HL-60 (cell line): Measurements from ENCODE around the gene MMP20.

Experiments
- DNase-seq, 2 experiments: peaks; one replicate each; pipeline ENCODE4 v3.0.0-alpha.2; 2010 to 2020; ENCODE audit warnings: low read depth in 1 of 2, low spot score in 1 of 2
- H3K27ac ChIP-seq: fragments of 250-450 bp; sonication (Bioruptor Pico); replicated peaks from 2 replicates; pipeline ENCODE4 v1.5.1; 2020; ENCODE audit warnings: mild to moderate bottlenecking, moderate library complexity
- H3K27me3 ChIP-seq: fragments of 250-450 bp; sonication (Bioruptor Pico); 2 replicates; pipeline ENCODE4 v1.5.1; 2021; ENCODE audit warnings: mild to moderate bottlenecking, moderate library complexity; ENCODE audit not compliant: insufficient read depth, poor library complexity, severe bottlenecking
- H3K4me3 ChIP-seq: replicated peaks from 2 replicates; pipeline ENCODE4 v1.5.1; 2011; ENCODE audit warnings: mild to moderate bottlenecking, control low read depth, low read length; ENCODE audit not compliant: insufficient read depth
- CTCF ChIP-seq: IDR thresholded peaks from one replicate; pipeline ENCODE4 v1.5.1; 2011; ENCODE audit warnings: low read length, control low read depth, inconsistent platforms; ENCODE audit not compliant: insufficient read depth
- GABPA ChIP-seq: IDR thresholded peaks from 2 replicates; pipeline ENCODE4 v1.6.1; 2012; ENCODE audit warnings: low read depth
- POLR2AphosphoS5 ChIP-seq: IDR thresholded peaks from 2 replicates; pipeline ENCODE4 v1.6.1; 2012; ENCODE audit warnings: low read depth
- REST ChIP-seq: IDR thresholded peaks from 2 replicates; pipeline ENCODE4 v1.6.1; 2012; ENCODE audit warnings: low read depth; ENCODE audit not compliant: insufficient replicate concordance
- SPI1 ChIP-seq: IDR thresholded peaks from 2 replicates; pipeline ENCODE4 v1.6.1; 2012; ENCODE audit warnings: low read depth, mild to moderate bottlenecking, borderline replicate concordance

The MMP20 gene

GRCh38 chr11:102527684-102528083, 97.4 kb downstream of the MMP20 start:
- no peak overlapping the region for H3K27ac ChIP-seq
- no peak for DNase-seq
- TF ChIP-seq CTCF, result no peak
- no peak overlapping the region for H3K4me3 ChIP-seq
- H3K27me3 ChIP-seq, result no peaks in the 10 kb centered on the region

- no peak for DNase-seq
- TF ChIP-seq SPI1, result no peak
- TF ChIP-seq POLR2AphosphoS5, result no peak
- TF ChIP-seq CTCF, result no peak
- TF ChIP-seq REST, result no peak
- no peak for TF ChIP-seq GABPA
- Histone ChIP-seq H3K27ac (no peak overlapping the region), H3K27me3 (no peaks in the 10 kb centered on the region), H3K4me3 (no peak overlapping the region)
Observed at GRCh38 chr11:102527041-102527440, 98.1 kb downstream of the MMP20 start.
